Gastroesophageal sphincter (tissue), 3 donors: ENCODE measurements around the gene WNT5B.

Source experiments
- CTCF ChIP-seq, 4 experiments: fragments of 200-600 bp in 2 of 4; fragments of 450-650 bp in 2 of 4; sonication (generic) in 1 of 4; IDR thresholded peaks; one replicate each; pipeline ENCODE4 v1.5.1; 2017 to 2019; ENCODE audit warnings: antibody characterized with exemption in 4 of 4, mild to moderate bottlenecking in 2 of 4, moderate library complexity in 2 of 4
- POLR2A ChIP-seq, 2 donors: fragments of 450-650 bp; IDR thresholded peaks; one replicate each; pipeline ENCODE4 v1.6.1; 2017; ENCODE audit warnings: antibody characterized with exemption in 2 of 2, mild to moderate bottlenecking in 2 of 2, moderate library complexity in 1 of 2
- POLR2AphosphoS5 ChIP-seq: sonication (generic); formaldehyde crosslinking; IDR thresholded peaks from one replicate; pipeline ENCODE4 v1.6.1; 2017; ENCODE audit warnings: antibody characterized with exemption

- TF ChIP-seq POLR2AphosphoS5, result no peak
- no peak for TF ChIP-seq CTCF (IDR thresholded peaks at IDR 0.05)
- no peak for TF ChIP-seq POLR2A (IDR thresholded peaks at IDR 0.05)
Observed at GRCh38 chr12:1633459-1633858, 4.4 kb downstream of the WNT5B start.
